SIG-M5 treated with dmso at 0.1 percent for 504 hours (cell line): ENCODE measurements around the gene PBX2.
"Not testable (repeated sequence)": the region's sequence is repeated elsewhere in the genome, so short reads cannot be mapped to it uniquely, and the experiment has no call there.

ENCODE experiments used
- DNase-seq: peaks from one replicate; lab custom pipeline; 2025; ENCODE audit not compliant: unreplicated experiment; lab: John Stamatoyannopoulos, UW

PBX2 gene

GRCh38 chr6:32187725-32188380 lies 2.1 kb downstream of the PBX2 start:
- DNase-seq, result not testable (repeated sequence)

GRCh38 chr6:32187009-32187709 lies 2.8 kb downstream of the PBX2 start:
- DNase-seq, result no peak

GRCh38 chr6:32186151-32186840 lies 3.7 kb downstream of the PBX2 start:
- not testable (repeated sequence) for DNase-seq

- DNase-seq, result not testable (repeated sequence)
Observed at GRCh38 chr6:32185681-32186131, 4.3 kb downstream of the PBX2 start.

- no peak for DNase-seq
Observed at GRCh38 chr6:32184084-32184640, 5.8 kb downstream of the PBX2 start, which contains the start of gene AGER. AGER (minus strand) TSS chr6:32184253; CDS start chr6:32184222, 31 bp downstream.

- no peak for DNase-seq
Observed at GRCh38 chr6:32183483-32184083, 6.4 kb downstream of the PBX2 start.

GRCh38 chr6:32183030-32183429 lies 7.0 kb downstream of the PBX2 start:
- no peak for DNase-seq

- no peak for DNase-seq
Observed at GRCh38 chr6:32182555-32182981, 7.4 kb downstream of the PBX2 start.

GRCh38 chr6:32181915-32182529 lies 8.0 kb downstream of the PBX2 start:
- no peak for DNase-seq

GRCh38 chr6:32181148-32181702 lies 8.8 kb downstream of the PBX2 start:
- DNase-seq, result no peak

- no peak for DNase-seq
Observed at GRCh38 chr6:32179766-32180405, 10.1 kb downstream of the PBX2 start.

GRCh38 chr6:32178547-32179440 lies 11.2 kb downstream of the PBX2 start:
- no peak for DNase-seq

- peak; percentile 100 for DNase-seq
Observed at GRCh38 chr6:32177788-32178546, 12.0 kb downstream of the PBX2 start, which contains the start of gene RNF5. RNF5 (plus strand) TSS chr6:32178405; CDS start chr6:32178512, 107 bp downstream.

- DNase-seq, result no peak
Observed at GRCh38 chr6:32177183-32177787, 12.7 kb downstream of the PBX2 start.

- DNase-seq, result no peak
Observed at GRCh38 chr6:32176476-32177182, 13.4 kb downstream of the PBX2 start.

- peak; percentile 93 for DNase-seq
Observed at GRCh38 chr6:32175711-32176475, 14.1 kb downstream of the PBX2 start, which contains the start of gene AGPAT1. AGPAT1 (minus strand) TSS chr6:32176084; CDS start chr6:32171496, 4,588 bp downstream.
